IPS-15b (cell line): Measurements from ENCODE around the gene TSPYL1.
"Not testable (repeated sequence)": the region's sequence is repeated elsewhere in the genome, so short reads cannot be mapped to it uniquely, and the experiment has no call there.

ENCODE experiments used
- H3K27me3 ChIP-seq: one replicate; pipeline ENCODE4 v1.6.1; 2013; ENCODE audit warnings: low read length; ENCODE audit not compliant: control insufficient read depth, insufficient read depth
- H3K36me3 ChIP-seq: one replicate; pipeline ENCODE4 v1.6.1; 2013; ENCODE audit warnings: low read length; ENCODE audit not compliant: control insufficient read depth, insufficient read depth
- H3K4me1 ChIP-seq: one replicate; pipeline ENCODE4 v1.6.1; 2013; ENCODE audit warnings: mild to moderate bottlenecking, low read length; ENCODE audit not compliant: control insufficient read depth, insufficient read depth
- H3K4me3 ChIP-seq: one replicate; pipeline ENCODE4 v1.5.1; 2013; ENCODE audit warnings: low read depth, low read length
- H3K9ac ChIP-seq: one replicate; pipeline ENCODE4 v1.6.1; 2013; ENCODE audit warnings: low read depth, mild to moderate bottlenecking, low read length
- H3K9me3 ChIP-seq: one replicate; pipeline ENCODE4 v1.6.1; 2013; ENCODE audit warnings: mild to moderate bottlenecking, low read length; ENCODE audit not compliant: control insufficient read depth, insufficient read depth

TSPYL1 gene

GRCh38 chr6:116291701-116292396, 12.1 kb upstream of the TSPYL1 start:
- H3K4me3 ChIP-seq = no peak overlapping the region
- no peaks in the 10 kb centered on the region for H3K4me1 ChIP-seq
- no peaks in the 10 kb centered on the region for H3K27me3 ChIP-seq
- H3K36me3 ChIP-seq = no peaks in the 10 kb centered on the region
- H3K9me3 ChIP-seq = no peaks in the 10 kb centered on the region
- no peak overlapping the region for H3K9ac ChIP-seq

DNA sequence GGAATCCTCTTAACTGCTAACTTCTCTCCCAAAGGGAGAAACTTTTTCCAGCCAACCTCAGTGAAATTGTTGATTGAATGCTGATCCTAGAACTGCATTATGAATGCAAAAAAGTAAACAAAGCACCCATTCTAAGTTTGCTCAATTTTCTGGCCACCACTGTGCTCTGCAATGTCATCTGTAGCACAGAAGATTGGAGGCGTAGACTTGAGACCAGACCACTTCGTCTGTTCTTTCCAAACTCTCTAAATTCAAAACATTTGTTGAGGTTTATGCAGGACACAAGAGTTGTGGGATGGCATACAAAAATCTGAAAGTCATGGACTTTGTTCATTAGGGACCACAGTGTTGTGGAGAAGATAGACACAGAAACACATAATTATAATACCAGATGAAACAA, 11.1 kb upstream of the TSPYL1 start:
- Histone ChIP-seq H3K4me1 (no peaks in the 10 kb centered on the region), H3K36me3 (no peaks in the 10 kb centered on the region), H3K4me3 (no peak overlapping the region), H3K9me3 (no peaks in the 10 kb centered on the region), H3K9ac (no peak overlapping the region), H3K27me3 (no peaks in the 10 kb centered on the region)

- H3K36me3 ChIP-seq = no peaks in the 10 kb centered on the region
Measured at GRCh38 chr6:116289876-116290275, 10.1 kb upstream of the TSPYL1 start.

GRCh38 chr6:116287689-116288282, 8.1 kb upstream of the TSPYL1 start:
- no peaks in the 10 kb centered on the region for H3K9me3 ChIP-seq
- no peak overlapping the region for H3K4me3 ChIP-seq
- H3K27me3 ChIP-seq = no peaks in the 10 kb centered on the region

More at GRCh38 chr6:116289876-116290275, 10.1 kb upstream of the TSPYL1 start:
- H3K9me3 ChIP-seq = no peaks in the 10 kb centered on the region
- no peaks in the 10 kb centered on the region for H3K4me1 ChIP-seq
- H3K27me3 ChIP-seq = no peaks in the 10 kb centered on the region
- H3K9ac ChIP-seq = no peak overlapping the region
- no peak overlapping the region for H3K4me3 ChIP-seq

DNA sequence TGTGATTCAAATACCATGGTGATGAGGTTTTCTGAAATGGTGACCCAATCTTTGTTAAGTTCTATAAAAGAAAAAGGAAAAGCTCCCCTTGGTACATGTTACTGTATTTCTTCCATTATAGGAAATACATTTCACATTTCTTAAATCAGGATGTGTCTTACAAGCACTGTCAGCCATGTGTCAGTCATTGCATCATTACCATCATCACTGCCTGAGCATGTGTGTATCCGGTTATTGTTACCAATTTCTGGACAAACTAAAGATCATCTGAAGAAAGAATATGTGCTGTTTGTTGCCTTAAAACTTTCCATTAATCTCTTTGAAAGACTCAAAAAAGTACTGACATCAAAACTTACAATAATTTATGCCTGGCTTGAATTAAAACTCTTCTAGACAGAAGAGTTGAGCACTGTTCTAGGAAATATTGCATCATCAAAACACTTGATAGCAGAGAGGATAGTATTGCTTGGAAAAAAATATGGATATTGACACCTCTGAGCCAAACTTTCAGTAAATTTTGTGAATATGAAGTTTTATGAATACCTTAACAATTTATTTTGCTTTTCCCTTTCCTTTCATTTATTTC, 7.1 kb upstream of the TSPYL1 start:
- no peak overlapping the region for H3K4me3 ChIP-seq
- no peak overlapping the region for H3K9ac ChIP-seq
- H3K36me3 ChIP-seq = no peaks in the 10 kb centered on the region
- H3K27me3 ChIP-seq = no peaks in the 10 kb centered on the region
- no peaks in the 10 kb centered on the region for H3K9me3 ChIP-seq
- no peaks in the 10 kb centered on the region for H3K4me1 ChIP-seq

More at GRCh38 chr6:116287689-116288282, 8.1 kb upstream of the TSPYL1 start:
- Histone ChIP-seq H3K9ac (no peak overlapping the region), H3K36me3 (no peaks in the 10 kb centered on the region), H3K4me1 (no peaks in the 10 kb centered on the region)

GRCh38 chr6:116284984-116285383, 5.3 kb upstream of the TSPYL1 start:
- not testable (repeated sequence) for H3K4me3 ChIP-seq, H3K36me3 ChIP-seq, H3K9me3 ChIP-seq, H3K9ac ChIP-seq, H3K4me1 ChIP-seq, H3K27me3 ChIP-seq

DNA sequence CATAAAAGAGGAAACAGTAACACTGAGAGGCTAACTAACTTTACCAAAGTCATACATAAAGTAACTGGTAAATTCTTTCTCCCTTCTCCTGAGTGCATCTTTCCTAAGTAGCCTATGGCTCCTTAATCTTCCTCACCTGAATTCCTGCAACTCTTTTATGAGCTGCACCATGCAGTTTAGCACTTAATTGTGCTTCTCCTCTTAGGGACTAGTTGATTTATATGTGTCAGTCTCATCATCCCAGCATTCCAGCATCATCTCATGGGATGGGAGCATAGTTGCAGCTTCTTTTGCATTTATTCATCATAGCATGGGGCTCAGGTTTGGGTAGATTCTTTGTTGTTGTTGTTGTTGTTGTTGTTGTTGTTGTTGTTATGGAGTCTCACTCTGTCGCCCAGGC, 3.5 kb upstream of the TSPYL1 start:
- Histone ChIP-seq H3K4me3 (no peak overlapping the region), H3K9ac (no peak overlapping the region), H3K27me3 (no peaks in the 10 kb centered on the region), H3K4me1 (peaks cover 5% of the 10 kb centered on the region), H3K36me3 (peaks cover 3% of the 10 kb centered on the region), H3K9me3 (no peaks in the 10 kb centered on the region)

GRCh38 chr6:116282698-116283097, 3.0 kb upstream of the TSPYL1 start:
- H3K36me3 ChIP-seq = peaks cover 6% of the 10 kb centered on the region
- H3K9ac ChIP-seq = no peak overlapping the region
- peaks cover 6% of the 10 kb centered on the region for H3K4me1 ChIP-seq
- H3K27me3 ChIP-seq = no peaks in the 10 kb centered on the region
- no peak overlapping the region for H3K4me3 ChIP-seq
- no peaks in the 10 kb centered on the region for H3K9me3 ChIP-seq

GRCh38 chr6:116280933-116281316, 1.2 kb upstream of the TSPYL1 start:
- Histone ChIP-seq H3K36me3 (peaks cover 6% of the 10 kb centered on the region), H3K9ac (no peak overlapping the region), H3K4me1 (peaks cover 16% of the 10 kb centered on the region)

DNA sequence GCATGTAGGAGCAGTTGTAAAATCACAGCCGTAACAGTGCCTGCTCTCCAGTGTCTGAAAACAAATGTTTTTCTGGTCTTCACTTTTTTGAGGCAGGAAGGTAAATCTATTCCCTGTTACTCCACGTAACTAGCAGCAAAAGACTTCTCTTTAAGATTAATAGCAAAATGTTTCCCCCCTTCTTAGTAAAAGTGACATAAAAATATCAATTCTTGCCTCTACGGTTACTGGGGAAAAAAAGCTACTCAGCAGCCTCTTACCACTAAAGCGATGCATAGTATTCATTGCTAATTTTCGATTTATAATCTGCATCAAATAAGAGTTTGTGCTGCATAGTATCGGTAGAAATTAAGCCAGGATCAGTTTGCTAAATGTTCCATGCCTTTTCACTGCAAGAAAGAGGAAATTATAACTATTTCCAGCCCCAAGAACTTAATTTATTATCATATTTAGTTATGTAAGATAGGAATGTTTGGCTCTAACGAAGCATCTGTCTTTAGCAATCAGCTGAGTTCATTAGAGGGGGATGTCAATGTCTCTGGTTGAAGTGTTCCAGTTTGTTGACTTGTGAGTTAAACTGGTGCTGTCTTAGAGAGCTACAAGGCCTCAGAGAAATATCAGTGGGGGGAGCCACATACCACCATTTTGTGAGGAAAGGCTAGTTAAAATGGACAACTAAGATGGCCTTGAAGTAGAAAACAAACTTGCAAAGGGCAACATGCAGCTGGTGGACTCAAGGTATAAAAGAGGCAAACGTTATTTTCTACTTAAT, 617 bp upstream of the TSPYL1 start:
- peak overlapping the region; percentile 74 for H3K9ac ChIP-seq
- peaks cover 6% of the 10 kb centered on the region for H3K36me3 ChIP-seq
- peak overlapping the region; percentile 95 for H3K4me3 ChIP-seq
- no peaks in the 10 kb centered on the region for H3K27me3 ChIP-seq
- H3K4me1 ChIP-seq = peaks cover 16% of the 10 kb centered on the region
- no peaks in the 10 kb centered on the region for H3K9me3 ChIP-seq

More at GRCh38 chr6:116280933-116281316, 1.2 kb upstream of the TSPYL1 start:
- no peak overlapping the region for H3K4me3 ChIP-seq
- H3K9me3 ChIP-seq = no peaks in the 10 kb centered on the region
- H3K27me3 ChIP-seq = no peaks in the 10 kb centered on the region

- peak overlapping the region; percentile 93 for H3K9ac ChIP-seq
- H3K4me3 ChIP-seq = peak overlapping the region; percentile 95
- H3K27me3 ChIP-seq = no peaks in the 10 kb centered on the region
- H3K36me3 ChIP-seq = peaks cover 6% of the 10 kb centered on the region
- peaks cover 16% of the 10 kb centered on the region for H3K4me1 ChIP-seq
- H3K9me3 ChIP-seq = no peaks in the 10 kb centered on the region
Measured at GRCh38 chr6:116278854-116279231, 887 bp downstream of the TSPYL1 start.
